Activated naive CD8-positive, alpha-beta T cell treated with anti-CD3 and anti-CD28 coated beads for 36 hours (primary cell): ENCODE results near the gene SLC25A33. TPM values are rescaled to one million over a fixed set of nuclear protein-coding genes. Genes with fewer than 3 reads are reported as not detected.

Experiments
- DNase-seq: peaks from one replicate; pipeline ENCODE4 v3.0.0; 2021
- H3K27ac Mint-ChIP-seq: one replicate; pipeline ENCODE4 v1.8.0; 2022; ENCODE audit warnings: mild to moderate bottlenecking, moderate library complexity, mixed read lengths
- H3K27me3 Mint-ChIP-seq: one replicate; pipeline ENCODE4 v1.8.0; 2022; ENCODE audit warnings: mild to moderate bottlenecking, mixed read lengths
- H3K36me3 Mint-ChIP-seq: one replicate; pipeline ENCODE4 v1.8.0; 2021; ENCODE audit warnings: mild to moderate bottlenecking, mixed read lengths
- H3K4me1 Mint-ChIP-seq: one replicate; pipeline ENCODE4 v1.8.0; 2021; ENCODE audit warnings: mixed read lengths
- H3K4me3 Mint-ChIP-seq: one replicate; pipeline ENCODE4 v1.8.0; 2022; ENCODE audit warnings: mild to moderate bottlenecking, moderate library complexity, mixed read lengths
- H3K9me3 Mint-ChIP-seq: one replicate; pipeline ENCODE4 v1.8.0; 2022; ENCODE audit warnings: mixed read lengths
- total RNA-seq, 2 experiments: library from RNA; stranded (reverse); gene quantifications; one replicate each; pipeline ENCODE4 v1.2.3, GENCODE V29; 2021

The SLC25A33 gene
- total RNA-seq, 2 experiments from 2014 or later = 11.1 to 13.2 TPM

DNA sequence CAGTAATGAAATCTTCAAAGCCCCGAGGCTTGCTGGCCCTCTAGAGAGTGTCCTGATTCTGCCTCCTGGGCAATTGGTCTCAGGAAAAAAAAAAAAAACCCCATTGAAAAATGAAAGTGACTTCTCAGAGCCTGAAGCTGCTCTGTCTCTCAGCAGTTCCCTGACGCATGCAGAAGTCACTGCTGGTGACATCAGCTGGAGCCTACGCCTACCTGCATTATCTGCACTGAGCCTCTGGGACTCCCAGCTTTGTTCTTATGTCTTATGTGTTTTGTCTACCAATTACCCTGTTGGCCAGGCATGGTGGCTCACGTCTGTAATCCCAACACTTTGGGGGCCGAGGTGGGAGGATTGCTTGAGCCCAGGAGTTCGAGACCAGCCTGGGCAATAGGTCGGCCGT lies 10.1 kb upstream of the SLC25A33 start:
- H3K36me3 Mint-ChIP-seq = no peaks in the 10 kb centered on the region
- H3K9me3 Mint-ChIP-seq = no peaks in the 10 kb centered on the region
- no peaks in the 10 kb centered on the region for H3K27me3 Mint-ChIP-seq
- H3K27ac Mint-ChIP-seq = no peak overlapping the region
- no peak for DNase-seq
- no peaks in the 10 kb centered on the region for H3K4me1 Mint-ChIP-seq
- H3K4me3 Mint-ChIP-seq = no peak overlapping the region

DNA sequence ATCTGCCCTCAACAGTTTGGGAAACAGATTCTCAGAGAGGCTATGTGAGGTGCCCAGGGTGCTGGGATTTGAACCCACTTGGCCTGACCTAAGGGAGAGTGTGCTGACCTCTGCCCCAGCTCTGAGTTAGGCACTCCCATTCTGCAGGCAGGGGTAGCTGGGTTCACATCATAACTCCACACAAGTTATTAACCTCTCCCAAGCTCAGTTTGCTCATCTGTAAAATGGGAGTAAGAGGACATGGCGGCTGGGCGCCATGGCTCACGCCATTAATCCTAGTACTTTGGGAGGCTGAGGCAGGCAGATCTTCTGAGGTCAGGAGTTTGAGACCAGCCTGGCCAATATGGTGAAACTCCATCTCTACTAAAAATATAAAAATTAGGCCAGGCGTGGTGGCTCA lies 8.9 kb upstream of the SLC25A33 start:
- H3K36me3 Mint-ChIP-seq = no peaks in the 10 kb centered on the region
- H3K9me3 Mint-ChIP-seq = no peaks in the 10 kb centered on the region
- H3K4me3 Mint-ChIP-seq = no peak overlapping the region
- no peak for DNase-seq
- H3K4me1 Mint-ChIP-seq = no peaks in the 10 kb centered on the region
- no peak overlapping the region for H3K27ac Mint-ChIP-seq
- H3K27me3 Mint-ChIP-seq = no peaks in the 10 kb centered on the region

DNA sequence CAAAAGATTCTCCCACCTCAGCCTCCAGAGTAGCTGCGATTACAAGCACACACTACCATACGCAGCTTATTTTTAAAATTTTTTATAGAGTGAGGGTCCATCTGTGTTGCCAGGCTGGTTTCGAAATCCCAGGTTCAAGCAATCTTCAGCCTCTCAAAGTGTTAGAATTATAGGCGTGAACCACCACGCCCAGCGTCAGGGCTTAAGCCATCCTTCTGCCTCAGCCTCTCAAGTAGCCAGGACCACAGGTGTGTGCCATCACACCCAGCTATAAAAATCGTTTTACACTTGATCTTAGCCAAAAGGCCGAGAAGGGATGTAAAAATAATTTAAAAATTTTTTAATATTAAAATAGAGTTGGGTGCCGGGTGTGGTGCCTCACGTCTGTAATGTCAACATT lies 4.3 kb upstream of the SLC25A33 start:
- Mint-ChIP-seq H3K4me1 (peaks cover 12% of the 10 kb centered on the region), H3K36me3 (no peaks in the 10 kb centered on the region), H3K27me3 (no peaks in the 10 kb centered on the region), H3K27ac (no peak overlapping the region), H3K9me3 (no peaks in the 10 kb centered on the region), H3K4me3 (no peak overlapping the region)
- DNase-seq = no peak

DNA sequence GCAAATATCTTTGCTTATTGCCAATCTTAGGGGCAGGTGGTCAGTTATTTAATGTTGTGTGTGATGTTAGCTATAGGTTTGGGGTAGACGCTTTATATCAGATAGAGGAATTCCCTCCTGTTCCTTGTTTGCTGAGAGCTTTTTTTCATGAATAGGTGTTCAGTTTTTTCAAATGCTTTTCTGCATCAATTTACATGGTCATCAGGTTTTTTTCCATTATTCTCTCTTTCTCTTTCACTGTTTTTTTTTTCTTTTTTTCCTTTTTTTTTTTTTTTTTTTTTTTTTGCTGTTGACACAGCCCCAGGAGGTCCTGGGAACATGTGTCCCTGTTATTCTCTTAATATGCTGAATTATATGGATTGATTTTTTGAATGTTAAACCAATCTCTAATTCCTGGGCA lies 3.0 kb upstream of the SLC25A33 start:
- Mint-ChIP-seq H3K36me3 (peaks cover 7% of the 10 kb centered on the region), H3K9me3 (no peaks in the 10 kb centered on the region), H3K27me3 (no peaks in the 10 kb centered on the region), H3K27ac (no peak overlapping the region), H3K4me3 (no peak overlapping the region), H3K4me1 (peaks cover 20% of the 10 kb centered on the region)
- no peak for DNase-seq

DNA sequence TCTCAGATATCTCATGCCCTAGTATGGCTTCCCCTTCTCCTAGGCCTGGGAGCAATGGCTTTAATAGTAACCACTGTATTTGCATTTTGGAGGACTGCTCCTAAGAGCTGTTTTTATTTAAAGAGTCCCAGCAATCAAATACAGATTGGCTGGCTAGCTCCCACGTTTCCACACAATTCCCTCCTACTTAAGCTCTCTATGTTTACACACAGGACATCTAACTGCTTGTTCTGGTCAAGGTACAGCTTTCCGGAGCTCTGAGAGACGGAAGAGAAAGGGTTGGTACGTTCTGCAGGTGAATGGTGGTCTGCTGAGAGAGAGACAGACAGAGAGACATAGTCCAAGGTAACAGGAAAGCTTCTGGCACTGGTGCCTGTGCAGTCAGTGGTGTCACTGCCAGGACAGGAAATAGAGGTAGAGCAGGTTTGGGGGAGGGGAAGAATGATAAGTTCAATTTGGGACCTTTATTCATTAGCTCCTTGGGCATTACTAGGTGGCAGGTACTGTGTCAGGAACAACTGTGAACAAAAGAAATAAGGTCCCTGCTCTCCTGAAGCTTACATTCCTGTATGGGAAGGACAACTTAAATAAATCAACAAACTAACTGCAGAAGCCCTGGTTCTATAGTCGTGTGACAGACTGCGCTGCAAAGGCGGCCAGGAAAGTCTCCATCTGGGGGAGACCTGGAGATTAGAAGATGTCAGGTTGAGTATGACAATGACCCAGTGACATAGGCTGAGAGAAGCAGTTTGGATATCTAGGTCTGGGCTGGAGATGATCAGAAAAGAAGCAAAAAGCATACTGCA lies 1.2 kb upstream of the SLC25A33 start:
- no peak for DNase-seq
- peaks cover 29% of the 10 kb centered on the region for H3K4me1 Mint-ChIP-seq
- no peaks in the 10 kb centered on the region for H3K27me3 Mint-ChIP-seq
- H3K36me3 Mint-ChIP-seq = peaks cover 15% of the 10 kb centered on the region
- H3K27ac Mint-ChIP-seq = peak overlapping the region; percentile 79
- no peaks in the 10 kb centered on the region for H3K9me3 Mint-ChIP-seq
- no peak overlapping the region for H3K4me3 Mint-ChIP-seq

DNA sequence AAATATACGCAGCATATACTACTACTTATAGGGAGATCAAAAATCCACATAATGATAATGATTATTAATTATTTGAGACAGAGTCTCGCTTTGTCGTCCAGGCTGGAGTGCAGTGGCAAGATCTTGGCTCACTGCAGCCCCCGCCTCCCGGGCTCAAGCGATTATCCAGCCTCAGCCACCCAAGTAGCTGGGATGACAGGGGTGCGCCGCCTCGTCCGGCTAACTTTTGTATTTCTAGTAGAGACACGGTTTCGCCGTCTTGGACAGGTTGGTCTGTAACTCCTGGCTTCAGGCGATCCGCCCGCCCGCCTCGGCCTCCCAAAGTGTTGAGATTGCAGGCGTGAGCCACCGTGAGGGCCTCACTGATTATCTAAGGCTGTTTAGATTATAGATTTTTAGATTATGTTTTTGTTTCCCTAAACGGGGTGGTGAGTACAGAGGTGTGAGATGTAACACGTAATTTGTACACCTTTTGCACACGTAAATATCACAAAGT lies 548 bp upstream of the SLC25A33 start:
- H3K4me1 Mint-ChIP-seq = peaks cover 29% of the 10 kb centered on the region
- peak overlapping the region; percentile 64 for H3K4me3 Mint-ChIP-seq
- DNase-seq = no peak
- H3K9me3 Mint-ChIP-seq = no peaks in the 10 kb centered on the region
- peaks cover 15% of the 10 kb centered on the region for H3K36me3 Mint-ChIP-seq
- H3K27ac Mint-ChIP-seq = peak overlapping the region; percentile 79
- H3K27me3 Mint-ChIP-seq = no peaks in the 10 kb centered on the region

DNA sequence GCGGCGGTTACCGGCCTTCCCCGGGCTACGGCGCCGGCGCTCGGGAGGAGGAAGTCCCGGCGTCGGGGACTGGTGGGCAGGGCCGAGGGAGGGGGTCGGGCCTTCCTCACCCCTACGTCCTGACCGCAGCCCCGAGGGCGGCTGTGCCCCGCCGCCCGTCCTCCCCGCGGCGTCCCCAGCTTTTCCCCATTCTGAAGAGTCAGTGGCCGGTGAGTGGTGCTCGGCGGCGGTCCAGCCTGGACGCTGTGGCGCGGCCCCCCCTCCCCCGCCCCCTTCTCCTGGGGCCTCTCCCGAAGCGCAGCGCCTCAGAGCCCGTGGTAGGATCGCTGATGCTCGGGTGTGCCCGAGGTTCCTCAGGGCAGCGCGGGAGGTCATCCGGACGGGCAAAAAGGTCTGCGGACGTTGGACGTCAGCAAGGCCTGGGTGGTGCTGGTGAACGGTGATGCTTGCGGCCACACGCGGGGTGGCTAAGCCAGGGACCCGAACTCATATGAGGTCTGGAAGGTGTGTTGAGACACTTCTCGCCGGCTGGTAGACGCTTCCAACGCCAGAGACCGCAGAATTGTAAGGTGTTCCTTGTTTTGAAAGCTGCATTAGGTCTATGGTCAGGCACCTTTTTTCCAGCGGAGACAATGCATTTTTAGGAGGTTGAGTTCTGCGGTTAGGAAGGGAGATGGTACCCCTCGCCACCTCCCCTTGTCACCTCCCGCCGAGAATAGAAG lies 725 bp downstream of the SLC25A33 start:
- Mint-ChIP-seq H3K36me3 (peaks cover 16% of the 10 kb centered on the region), H3K4me1 (peaks cover 31% of the 10 kb centered on the region), H3K27me3 (no peaks in the 10 kb centered on the region), H3K27ac (peak overlapping the region; percentile 83), H3K4me3 (peak overlapping the region; percentile 93), H3K9me3 (no peaks in the 10 kb centered on the region)
- DNase-seq = peak; percentile 70

DNA sequence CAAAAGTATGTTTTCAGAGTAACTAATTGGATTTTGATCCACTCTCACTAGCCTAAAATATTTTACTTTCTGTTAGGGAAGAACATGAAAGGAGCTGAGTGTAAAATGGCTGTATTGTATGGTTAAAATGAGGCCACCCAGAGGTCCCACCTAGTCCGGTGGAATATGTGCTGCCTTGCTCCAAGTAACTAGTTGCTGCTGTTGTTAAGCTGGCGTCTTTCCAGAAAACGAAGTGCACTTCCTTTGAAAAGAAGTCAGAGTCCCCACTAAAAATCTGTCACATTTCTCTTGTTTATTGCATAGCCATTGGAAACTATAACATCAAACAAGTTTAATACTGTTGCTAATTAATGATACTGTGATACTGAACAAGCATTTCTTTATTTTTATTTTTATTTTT lies 3.2 kb downstream of the SLC25A33 start:
- peaks cover 39% of the 10 kb centered on the region for H3K4me1 Mint-ChIP-seq
- no peaks in the 10 kb centered on the region for H3K27me3 Mint-ChIP-seq
- peak overlapping the region; percentile 4 for H3K27ac Mint-ChIP-seq
- no peak for DNase-seq
- H3K9me3 Mint-ChIP-seq = no peaks in the 10 kb centered on the region
- H3K36me3 Mint-ChIP-seq = peaks cover 20% of the 10 kb centered on the region
- peak overlapping the region; percentile 27 for H3K4me3 Mint-ChIP-seq

DNA sequence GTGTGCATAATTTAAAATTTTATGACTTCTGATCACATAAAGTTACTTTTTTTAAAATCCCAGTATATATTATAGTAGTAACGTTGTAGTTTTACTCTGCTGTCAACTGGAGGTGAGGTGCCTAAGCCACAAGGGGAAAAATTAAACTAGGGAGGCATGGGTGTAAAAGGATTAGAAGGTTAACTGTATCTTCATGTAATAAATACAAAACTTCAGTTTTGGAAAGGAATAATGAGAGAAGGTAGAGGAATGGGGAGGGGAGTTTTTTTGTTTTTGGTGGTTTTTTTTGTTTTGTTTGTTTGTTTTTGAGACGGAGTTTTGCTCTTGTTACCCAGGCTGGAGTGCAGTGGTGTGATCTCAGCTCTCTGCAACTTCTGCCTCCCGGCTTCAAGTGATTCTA lies 5.7 kb downstream of the SLC25A33 start:
- Mint-ChIP-seq H3K36me3 (peaks cover 21% of the 10 kb centered on the region), H3K4me3 (no peak overlapping the region), H3K9me3 (no peaks in the 10 kb centered on the region), H3K27ac (no peak overlapping the region), H3K4me1 (peaks cover 30% of the 10 kb centered on the region), H3K27me3 (no peaks in the 10 kb centered on the region)
- no peak for DNase-seq

DNA sequence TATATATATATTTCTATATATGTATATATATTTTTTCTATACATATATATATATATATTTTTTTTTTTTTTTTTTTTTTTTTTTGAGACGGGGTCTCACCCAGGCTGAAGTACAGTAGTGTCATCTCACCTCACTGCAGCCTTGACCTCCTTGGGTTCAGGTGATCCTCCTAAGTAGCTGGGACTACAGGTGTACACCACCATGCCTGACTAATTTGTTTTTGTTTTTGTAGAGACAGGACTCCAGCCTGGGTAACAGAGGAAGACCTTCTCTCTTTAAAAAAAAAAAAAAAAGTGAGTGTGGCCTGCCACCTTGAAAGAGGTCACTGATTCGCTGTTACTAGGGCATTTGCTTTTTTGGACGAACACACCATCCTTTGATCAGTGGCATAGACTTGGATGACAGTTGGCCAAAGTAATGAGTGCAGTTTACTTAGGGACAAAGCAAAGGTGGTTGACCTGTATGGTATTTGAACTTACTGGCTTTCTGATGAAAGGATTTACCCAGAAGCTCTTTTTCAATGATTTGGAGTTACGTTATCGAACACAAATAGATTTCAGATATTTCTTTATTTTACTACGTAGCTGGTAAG lies 10.8 kb downstream of the SLC25A33 start:
- H3K27me3 Mint-ChIP-seq = no peaks in the 10 kb centered on the region
- H3K4me3 Mint-ChIP-seq = no peak overlapping the region
- DNase-seq = no peak
- peaks cover 10% of the 10 kb centered on the region for H3K36me3 Mint-ChIP-seq
- H3K4me1 Mint-ChIP-seq = peaks cover 13% of the 10 kb centered on the region
- no peak overlapping the region for H3K27ac Mint-ChIP-seq
- no peaks in the 10 kb centered on the region for H3K9me3 Mint-ChIP-seq

DNA sequence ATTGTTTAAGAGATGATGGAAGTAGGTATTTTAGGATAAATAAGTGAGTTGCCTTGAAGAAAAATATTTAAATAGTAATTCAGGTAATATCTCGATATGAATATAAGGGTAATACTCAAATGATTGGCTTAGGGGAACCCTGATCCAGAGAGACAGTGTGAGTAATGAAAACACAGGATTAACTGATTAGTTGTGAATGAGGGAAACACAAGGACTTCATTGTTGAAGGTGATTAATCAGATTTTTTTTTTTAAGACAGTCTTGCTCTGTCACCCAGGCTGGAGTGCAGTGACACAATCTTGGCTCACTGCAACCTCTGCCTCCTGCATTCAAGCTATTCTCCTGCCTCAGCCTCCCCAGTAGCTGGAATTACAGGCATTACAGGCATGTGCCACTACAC lies 12.7 kb downstream of the SLC25A33 start:
- H3K4me1 Mint-ChIP-seq = peaks cover 12% of the 10 kb centered on the region
- no peak for DNase-seq
- no peaks in the 10 kb centered on the region for H3K9me3 Mint-ChIP-seq
- no peak overlapping the region for H3K27ac Mint-ChIP-seq
- peaks cover 15% of the 10 kb centered on the region for H3K36me3 Mint-ChIP-seq
- H3K4me3 Mint-ChIP-seq = no peak overlapping the region
- H3K27me3 Mint-ChIP-seq = no peaks in the 10 kb centered on the region

DNA sequence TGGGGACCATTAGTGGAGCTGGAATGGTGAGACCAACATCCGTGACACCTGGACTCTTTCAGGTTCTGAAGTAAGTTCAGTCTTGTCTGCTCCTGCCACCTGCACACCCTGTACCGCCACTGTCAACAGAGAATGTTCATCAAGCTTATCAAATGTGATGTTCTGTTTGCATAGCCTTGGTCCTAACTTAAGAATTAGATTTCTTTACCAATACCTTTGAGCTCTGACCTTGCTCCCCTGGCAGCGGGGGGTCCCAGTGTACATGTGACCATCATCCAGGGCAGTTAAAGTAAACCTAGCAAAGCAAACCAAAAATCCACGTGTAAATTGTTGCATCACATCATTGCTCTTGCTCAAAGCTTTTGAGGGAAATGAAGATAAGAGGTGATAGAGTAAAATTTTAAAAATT lies 14.5 kb downstream of the SLC25A33 start:
- H3K27ac Mint-ChIP-seq = no peak overlapping the region
- no peaks in the 10 kb centered on the region for H3K9me3 Mint-ChIP-seq
- no peak for DNase-seq
- no peaks in the 10 kb centered on the region for H3K27me3 Mint-ChIP-seq
- no peak overlapping the region for H3K4me3 Mint-ChIP-seq
- H3K36me3 Mint-ChIP-seq = peaks cover 18% of the 10 kb centered on the region
- H3K4me1 Mint-ChIP-seq = peaks cover 25% of the 10 kb centered on the region

DNA sequence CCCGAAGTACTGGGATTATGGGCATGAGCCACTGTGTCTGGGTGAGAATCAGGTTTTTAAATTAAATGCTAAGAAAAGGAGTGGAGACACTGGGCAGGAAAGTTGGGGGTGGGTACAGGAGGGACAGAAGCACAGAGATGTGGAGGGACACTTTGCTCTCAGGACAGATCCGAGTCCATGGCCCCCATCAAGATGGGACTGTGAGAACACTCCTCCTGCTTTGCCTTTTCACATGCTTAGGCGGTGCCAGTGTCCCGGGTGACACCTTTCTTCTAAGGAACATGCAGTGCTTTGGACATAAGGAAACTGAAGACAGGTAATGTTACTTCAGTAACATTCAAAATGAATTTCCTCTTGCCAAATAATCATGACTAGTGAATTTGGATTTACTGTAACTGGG lies 16.7 kb downstream of the SLC25A33 start:
- no peak for DNase-seq
- H3K27ac Mint-ChIP-seq = no peak overlapping the region
- H3K4me3 Mint-ChIP-seq = no peak overlapping the region
- H3K27me3 Mint-ChIP-seq = no peaks in the 10 kb centered on the region
- H3K4me1 Mint-ChIP-seq = peaks cover 35% of the 10 kb centered on the region
- peaks cover 27% of the 10 kb centered on the region for H3K36me3 Mint-ChIP-seq
- H3K9me3 Mint-ChIP-seq = no peaks in the 10 kb centered on the region

DNA sequence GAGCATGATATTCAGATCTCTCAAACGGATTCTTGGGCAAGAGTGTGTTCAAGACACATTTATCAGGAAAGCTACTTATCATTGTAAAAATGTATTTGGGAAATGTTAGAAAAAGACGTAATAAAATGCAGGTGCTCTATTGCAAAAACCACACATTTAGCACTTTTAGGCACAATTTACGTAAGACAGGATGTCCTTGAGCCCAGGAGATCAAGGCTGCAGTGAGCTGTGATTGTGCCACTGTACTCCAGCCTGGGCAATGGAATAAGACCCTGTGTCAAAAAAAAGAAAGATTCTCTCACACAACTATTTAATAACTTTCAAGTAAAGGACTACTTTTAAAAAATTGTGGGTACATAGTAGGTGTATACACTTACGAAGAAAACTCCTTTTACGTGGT lies 18.4 kb downstream of the SLC25A33 start:
- no peak for DNase-seq
- Mint-ChIP-seq H3K9me3 (no peaks in the 10 kb centered on the region), H3K27me3 (no peaks in the 10 kb centered on the region), H3K4me3 (no peak overlapping the region), H3K36me3 (peaks cover 32% of the 10 kb centered on the region), H3K4me1 (peaks cover 37% of the 10 kb centered on the region), H3K27ac (no peak overlapping the region)

DNA sequence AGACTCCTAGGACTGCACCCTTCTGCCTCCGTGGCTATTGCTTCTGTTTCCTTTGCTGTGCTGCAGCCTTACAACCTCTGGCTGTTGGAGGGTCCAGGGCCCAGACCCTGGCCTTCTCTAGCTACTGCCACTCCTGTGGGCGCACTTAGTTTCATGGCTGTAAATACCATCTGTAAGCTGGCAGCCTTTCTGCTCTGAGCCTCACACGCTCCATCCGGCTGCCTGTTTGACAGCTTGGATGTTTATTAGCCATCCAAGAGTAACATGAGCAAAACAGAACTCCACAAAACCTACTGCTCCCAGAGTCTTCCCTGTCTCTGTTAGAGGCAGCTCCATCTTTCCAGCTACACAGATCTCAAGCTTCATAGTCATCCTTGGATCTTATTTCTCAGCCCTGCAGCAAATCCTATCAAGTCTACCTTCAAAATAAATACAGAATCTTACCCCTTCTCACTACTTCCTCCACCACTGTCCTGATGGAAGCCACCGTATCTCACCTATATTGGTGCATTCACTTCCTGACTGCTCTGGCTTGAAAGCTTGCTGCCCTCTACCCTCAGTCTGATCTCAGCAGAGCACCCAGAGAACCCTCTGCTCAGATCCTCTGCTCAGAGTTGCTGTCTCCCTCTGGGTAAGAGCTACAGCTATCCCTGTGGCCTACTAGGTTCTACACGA lies 19.1 kb downstream of the SLC25A33 start:
- Mint-ChIP-seq H3K36me3 (peaks cover 31% of the 10 kb centered on the region), H3K4me1 (peaks cover 37% of the 10 kb centered on the region), H3K27ac (no peak overlapping the region), H3K4me3 (no peak overlapping the region), H3K9me3 (no peaks in the 10 kb centered on the region), H3K27me3 (no peaks in the 10 kb centered on the region)
- DNase-seq = no peak
